GM21528 (cell line): ENCODE data around the gene FAM240A.

Experiments used
- ATAC-seq: cut with Tn5 transposase; IDR thresholded peaks from one replicate; pipeline ENCODE4 v1.9.1; 2021; ENCODE audit warnings: mild to moderate bottlenecking, moderate library complexity; ENCODE audit not compliant: unreplicated experiment, low FRiP score

Gene FAM240A

GRCh38 chr3:46619845-46620778, 7.8 kb downstream of the FAM240A start:
- ATAC-seq, result no peak

- ATAC-seq, result no peak
Measured at GRCh38 chr3:46624533-46624932, 12.2 kb downstream of the FAM240A start.

DNA sequence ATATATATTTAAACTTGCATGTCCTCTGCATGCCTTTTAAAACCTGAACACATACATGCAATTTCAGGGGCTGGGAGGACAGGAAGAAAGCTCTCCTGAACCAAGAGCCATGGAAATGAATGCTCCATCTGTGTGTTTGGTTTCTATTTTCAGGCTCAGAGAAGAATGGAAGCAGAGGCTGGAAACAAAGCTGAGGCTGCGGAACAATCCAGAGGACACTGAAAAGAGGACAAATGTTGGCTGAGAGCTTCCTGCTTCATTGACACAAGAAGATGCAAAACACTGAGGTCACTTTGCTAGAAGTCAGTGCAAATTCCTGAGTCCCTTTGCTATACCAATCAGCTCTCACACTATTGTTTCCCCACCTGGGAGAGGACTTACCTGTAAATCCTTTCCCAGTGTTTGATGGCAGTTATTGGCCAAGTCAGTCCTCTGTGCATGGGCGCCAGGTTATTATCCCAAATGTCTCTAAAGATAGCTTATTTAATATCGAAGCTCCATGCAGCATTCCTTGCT, 12.7 kb downstream of the FAM240A start:
- ATAC-seq, result no peak

DNA sequence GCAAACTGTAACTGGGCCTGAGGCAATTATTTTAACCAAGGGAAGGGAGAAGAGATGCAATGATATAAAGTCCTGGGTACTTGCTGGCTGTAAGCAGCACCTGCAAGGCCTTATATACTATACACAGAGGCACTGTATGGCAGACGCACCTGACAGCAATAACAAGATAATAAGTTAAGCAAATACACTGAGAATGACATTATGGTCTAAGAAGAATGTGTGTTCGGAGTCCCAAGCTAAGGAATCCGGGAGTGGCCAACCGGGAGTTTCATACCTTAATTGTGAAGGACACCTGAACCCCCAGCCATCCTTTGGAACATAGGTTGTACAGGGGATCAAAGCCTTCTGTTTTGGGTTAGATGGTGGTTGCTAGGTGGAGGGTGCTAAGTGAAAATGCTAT, 13.7 kb downstream of the FAM240A start:
- ATAC-seq, result no peak

DNA sequence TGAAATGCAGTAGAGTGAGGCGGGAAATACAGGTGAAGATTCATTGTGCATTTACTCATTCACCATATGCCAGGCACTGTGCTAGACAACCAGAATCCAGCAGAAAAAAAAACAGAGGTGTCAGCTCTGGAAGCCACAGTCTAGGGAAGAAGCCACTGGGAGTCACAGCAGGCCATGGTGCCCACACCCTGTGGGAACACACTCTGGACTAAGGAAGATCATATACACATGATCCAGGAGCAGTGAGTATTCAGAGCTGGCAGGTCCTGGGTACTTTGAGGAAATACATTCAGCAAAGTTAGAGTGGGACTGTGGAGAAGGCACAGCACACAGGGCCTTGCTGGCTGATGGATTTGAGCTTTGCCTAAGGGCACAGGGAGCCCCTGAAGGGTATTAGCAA, 14.8 kb downstream of the FAM240A start:
- ATAC-seq, result no peak

- no peak for ATAC-seq
Measured at GRCh38 chr3:46628901-46629369, 16.6 kb downstream of the FAM240A start.

DNA sequence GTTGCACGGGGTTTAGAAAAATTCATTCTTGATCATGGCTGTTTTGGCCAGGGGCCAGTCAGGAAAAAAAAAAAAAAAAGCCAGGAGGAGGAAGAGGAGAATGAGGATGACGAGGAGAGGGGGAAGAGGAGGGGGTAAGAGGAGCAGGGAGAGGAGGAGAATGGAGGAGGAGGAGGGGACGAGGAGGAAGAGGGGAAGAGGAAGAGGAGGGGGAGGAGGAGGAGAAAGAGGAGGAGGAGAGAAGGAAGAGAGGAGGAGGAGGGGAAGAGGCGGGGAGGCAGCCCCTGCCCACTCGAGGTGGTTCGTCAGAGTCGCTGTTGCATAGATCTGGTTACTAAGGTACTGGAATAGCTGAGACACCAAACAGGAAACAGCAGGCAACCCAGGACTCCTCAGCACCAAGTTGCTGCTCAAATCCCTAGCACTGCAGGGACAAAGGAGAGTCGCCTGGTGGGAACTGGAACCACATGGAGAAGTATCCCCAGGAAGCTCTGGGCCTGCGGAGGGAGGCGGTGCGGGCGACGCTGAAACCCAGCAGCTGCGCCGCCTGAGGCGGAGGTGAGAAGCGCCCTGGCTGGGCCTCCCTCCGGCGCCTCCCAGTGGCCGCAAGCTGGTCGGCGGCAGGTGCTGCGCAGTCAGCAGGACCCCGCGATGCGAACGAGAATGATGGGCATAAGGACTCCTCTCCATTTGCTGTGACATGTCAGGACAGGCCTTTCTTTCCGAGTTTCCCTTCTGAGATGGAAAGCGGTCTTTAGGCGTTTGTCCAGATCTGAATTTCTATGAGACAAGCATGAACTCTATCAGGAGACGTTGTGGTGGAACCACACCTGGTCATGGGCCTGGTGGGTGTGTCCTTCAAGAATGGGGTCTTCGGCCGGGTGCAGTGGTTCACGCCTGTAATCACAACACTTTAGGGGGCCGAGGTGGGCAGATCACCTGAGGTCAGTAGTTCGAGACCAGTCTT, 17.5 kb downstream of the FAM240A start:
- ATAC-seq, result peak; percentile 80

DNA sequence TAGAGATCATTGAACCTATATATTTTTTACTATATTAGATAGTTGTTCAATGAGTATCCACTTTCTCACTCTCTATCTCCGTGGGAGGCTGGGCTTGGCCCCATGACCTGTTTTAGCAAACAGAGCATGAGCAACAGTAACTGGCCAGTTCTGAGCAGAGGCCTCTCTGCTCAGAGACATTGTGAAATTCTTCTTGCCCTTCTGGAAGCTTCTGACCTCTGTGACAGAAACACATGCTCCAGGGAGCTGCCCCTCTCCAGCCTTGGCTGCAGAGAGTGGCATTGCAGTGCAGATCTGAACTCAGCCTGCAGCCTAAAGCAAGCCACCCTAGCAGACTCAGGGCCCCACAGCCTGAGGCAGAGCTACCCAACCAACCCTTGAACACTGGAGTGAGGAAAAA, 20.5 kb downstream of the FAM240A start:
- no peak for ATAC-seq

DNA sequence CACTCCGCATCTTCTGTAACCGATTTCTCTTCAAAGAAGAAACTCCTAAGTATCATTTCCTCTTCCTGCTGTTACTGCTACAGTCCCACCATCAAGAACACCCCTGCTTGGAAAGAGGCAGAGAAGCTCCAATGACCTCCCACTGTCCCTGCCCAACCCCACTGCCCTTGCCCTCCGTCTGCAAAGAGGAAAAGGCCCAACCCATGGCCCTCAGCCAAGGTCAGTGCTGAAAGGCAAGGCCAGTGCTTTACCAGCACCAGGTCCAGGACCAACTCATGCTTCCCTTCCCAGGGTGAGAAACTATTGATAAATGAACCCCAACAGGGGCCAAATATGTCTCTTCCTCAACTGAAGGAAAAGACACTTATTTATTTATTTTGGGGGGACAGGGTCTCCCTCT, 22.5 kb downstream of the FAM240A start:
- no peak for ATAC-seq

- no peak for ATAC-seq
Measured at GRCh38 chr3:46639221-46639620, 26.9 kb downstream of the FAM240A start.

DNA sequence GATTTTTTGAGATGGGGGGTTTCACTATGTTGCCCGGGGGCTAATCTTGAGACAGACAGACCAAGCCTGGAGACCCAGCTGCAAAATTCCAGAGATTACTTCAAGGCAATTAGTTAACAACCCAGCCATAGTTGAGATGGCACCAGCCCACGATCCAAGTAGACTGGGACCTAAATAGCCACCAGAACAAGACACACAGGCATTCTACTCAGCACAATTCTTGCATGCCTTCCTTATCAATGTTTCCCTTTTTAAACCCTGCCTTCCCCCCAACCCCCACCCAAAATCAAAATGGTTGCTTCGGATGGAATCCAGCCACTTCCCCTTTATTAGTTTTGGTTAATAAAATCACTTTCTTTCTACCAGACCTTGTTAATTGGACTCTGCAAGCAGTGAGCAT, 28.6 kb downstream of the FAM240A start:
- ATAC-seq, result no peak

DNA sequence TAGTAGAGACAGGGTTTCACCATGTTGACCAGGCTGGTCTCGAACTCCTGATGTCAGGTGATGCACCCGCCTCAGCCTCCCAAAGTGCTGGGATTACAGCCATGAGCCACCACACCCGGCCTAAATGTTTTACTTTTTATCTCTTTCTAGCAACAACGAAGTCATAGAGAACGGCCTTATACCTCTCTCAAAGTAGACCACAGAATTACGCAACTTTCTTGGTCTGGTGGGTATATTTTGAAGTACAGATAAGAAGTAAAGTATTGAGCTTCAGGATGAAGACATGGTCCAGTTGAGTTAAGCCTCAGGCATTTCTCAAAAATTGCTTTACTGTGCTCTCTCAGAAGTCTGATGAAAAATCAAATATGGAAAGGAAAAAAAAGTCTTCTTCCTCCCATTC, 30.6 kb downstream of the FAM240A start:
- ATAC-seq, result no peak

DNA sequence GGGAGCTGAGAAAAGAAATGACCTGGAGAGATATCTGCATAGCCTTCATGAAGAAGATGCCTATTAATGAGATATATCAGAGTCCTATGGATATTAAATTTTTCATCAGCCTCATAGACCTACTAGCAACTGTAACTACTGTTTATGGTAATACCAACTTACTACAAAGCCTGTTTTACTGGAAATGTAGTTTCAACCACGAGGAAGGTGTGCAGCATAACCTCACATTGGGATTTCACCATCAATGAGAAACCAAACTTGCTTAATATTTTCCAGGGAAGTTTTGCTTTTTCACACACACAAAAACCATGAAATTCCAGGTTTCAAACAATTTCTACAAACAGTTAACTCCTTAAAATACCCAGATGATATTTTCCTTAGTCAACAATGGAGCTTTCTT, 31.4 kb downstream of the FAM240A start:
- no peak for ATAC-seq

DNA sequence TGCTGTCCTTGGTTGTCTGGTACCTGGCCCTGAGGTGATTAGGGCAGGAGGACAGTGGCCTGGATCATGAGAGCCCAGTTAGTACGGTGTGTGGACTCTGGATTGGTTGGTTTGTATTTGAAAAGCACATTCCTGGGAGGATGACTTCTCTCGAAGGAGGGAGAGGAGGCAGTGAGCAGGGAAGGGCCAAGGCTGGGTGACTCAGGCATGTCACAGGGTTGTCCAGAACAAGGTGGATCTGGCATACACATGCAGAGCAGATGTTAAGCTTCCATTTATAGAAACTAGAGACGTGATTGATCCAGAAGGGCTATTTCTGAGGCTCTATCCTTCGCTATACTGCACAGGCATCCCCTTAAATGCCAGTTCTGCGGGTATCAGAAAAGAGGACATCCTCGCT, 34.4 kb downstream of the FAM240A start:
- ATAC-seq, result no peak

DNA sequence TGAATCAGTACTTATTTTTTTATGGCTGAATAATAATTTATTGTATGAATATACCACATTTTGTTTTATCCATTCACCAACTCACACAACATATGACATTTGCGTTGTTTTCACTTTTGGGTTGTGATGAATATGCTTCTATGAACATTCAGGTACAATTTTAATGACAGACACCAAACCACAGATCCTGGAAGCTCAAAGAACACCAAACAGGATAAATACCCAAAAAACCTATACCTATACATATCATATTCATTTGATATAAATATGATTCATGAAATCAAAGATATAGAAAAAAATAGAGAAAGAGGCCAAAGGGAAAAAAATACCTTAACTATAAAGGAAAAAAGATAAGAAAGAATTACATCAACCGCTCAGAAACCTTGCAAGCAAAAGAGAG, 35.8 kb downstream of the FAM240A start:
- no peak for ATAC-seq

- ATAC-seq, result no peak
Measured at GRCh38 chr3:46649436-46649835, 37.1 kb downstream of the FAM240A start.

DNA sequence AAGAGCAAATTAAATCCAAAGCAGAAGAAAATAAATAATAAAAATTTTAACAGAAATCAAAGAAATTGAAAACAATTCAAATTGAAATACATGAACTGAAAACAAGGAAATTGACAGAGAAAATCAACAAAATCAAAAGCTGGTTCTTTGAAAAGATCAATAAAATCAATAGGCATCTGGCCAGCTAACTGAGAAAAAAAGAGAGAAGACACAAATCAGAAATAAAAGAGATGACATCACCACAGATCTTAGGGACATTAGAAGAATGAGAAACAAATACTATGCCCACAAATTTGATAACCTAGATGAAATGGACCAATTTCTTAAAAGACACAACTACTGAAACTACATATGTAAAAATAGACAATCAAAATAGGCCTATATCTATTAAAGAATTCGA, 38.8 kb downstream of the FAM240A start:
- ATAC-seq, result no peak

DNA sequence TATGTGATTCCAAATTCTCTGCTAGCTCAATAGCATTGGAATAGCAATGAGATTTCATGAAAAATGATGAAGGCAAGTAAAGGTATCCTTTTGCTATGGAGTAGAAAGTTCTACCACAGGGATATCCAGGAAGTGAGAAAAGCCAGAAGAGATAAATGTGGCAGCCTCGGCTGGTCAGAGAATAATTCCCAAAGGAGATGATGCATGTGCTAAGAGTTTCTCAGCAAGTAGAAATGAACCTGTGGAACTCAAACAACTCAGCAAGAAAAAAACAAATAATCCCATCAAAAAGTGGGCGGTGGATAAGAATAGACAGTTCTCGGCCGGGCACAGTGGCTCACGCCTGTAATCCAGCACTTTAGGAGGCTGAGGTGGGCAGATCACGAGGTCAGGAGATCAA, 42.9 kb downstream of the FAM240A start:
- no peak for ATAC-seq

DNA sequence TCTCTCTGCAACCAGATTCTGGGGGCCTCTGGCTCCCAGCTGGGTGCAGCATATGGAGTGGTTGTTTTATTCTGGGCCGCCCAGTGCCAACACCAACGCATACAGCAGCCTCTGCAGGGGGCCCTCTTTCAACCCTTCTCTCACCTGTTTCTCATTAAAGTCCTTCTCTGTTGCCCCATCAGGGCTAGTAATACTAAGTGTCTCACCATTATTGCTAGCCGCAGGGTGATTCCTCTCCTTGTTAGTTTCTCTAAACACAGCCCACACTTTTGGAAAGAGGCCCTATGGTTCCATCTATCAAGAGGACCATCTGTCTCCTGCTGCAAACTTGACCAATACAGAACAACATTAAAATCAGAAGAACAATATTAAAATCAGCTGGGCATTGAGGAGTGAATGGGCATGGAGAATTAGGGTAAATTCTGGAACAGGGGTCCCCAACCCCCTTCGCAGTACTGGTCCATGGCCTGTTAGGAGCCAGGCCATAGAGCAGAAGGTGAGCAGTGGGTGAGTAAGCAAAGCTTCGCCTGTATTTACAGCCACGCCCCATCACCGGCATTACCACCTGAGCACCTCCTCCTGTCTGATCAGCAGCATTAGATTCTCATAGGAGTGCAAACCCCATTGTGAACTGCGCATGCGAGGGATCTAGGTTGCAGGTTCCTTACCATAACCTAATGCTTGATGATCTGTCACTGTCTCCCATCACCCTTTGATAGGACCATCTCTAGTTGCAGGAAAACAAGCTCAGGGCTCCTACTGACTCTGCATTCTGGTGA, 44.6 kb downstream of the FAM240A start:
- ATAC-seq, result no peak

GRCh38 chr3:46659285-46659684, 47.0 kb downstream of the FAM240A start:
- no peak for ATAC-seq
